ENCODE data around the gene HBG2. TPM values are rescaled to one million over a fixed set of nuclear protein-coding genes. Genes with fewer than 3 reads are reported as not detected.

The HBG2 gene
- total and polyA plus RNA-seq, 10 of the 15 experiments (the other 5 are each of a cell fraction or from before 2014, with no cell fraction given): 1.1 to 8.3 (median 2.9) TPM; not detected in 5

- no TSS peak for BruUV-seq (replicated peaks)
- SMC1A ChIA-PET (ENCODE audit: uncharacterized antibody, unreplicated experiment): interaction anchor here (1.3 kb wide), 1 partner anchor 10 kb away, joined by 4 read pairs; no protein-coding TSS in a partner anchor
- TF ChIP-seq NFYB (IDR thresholded peaks at IDR 0.05; ENCODE audit: insufficient read depth, low read depth, low read length) (no peak), TCF12 (IDR thresholded peaks at IDR 0.05; ENCODE audit: low read depth, low read length) (no peak), ZNF592 (IDR thresholded peaks at IDR 0.05) (no peak), CHD1 (IDR thresholded peaks at IDR 0.05; ENCODE audit: low read depth, low read length) (no peak), ZBTB33 (IDR thresholded peaks at IDR 0.05) (no peak), ZSCAN29 (IDR thresholded peaks at IDR 0.05) (no peak), GABPA (IDR thresholded peaks at IDR 0.05; ENCODE audit: low read depth) (no peak), MEF2B (IDR thresholded peaks at IDR 0.05; ENCODE audit: partially characterized antibody, poor library complexity, severe bottlenecking) (no peak), CEBPZ (IDR thresholded peaks at IDR 0.05; ENCODE audit: low read depth, low read length) (no peak), MXI1 (IDR thresholded peaks at IDR 0.05; ENCODE audit: low read depth, low read length) (no peak), CHD4 (IDR thresholded peaks at IDR 0.05) (no peak), ZNF207 (IDR thresholded peaks at IDR 0.05; ENCODE audit: borderline replicate concordance) (no peak), POLR2AphosphoS2 (IDR thresholded peaks at IDR 0.05; ENCODE audit: low read depth, low read length) (no peak), PKNOX1 (IDR thresholded peaks at IDR 0.05) (no peak), BHLHE40 (IDR thresholded peaks at IDR 0.05; ENCODE audit: borderline replicate concordance in 1 of 2, low read depth in 2 of 2, low read length in 1 of 2) (no peak)
Observed at GRCh38 chr11:5286351-5286750, 31.8 kb upstream of the HBG2 start.

More at GRCh38 chr11:5286351-5286750, 31.8 kb upstream of the HBG2 start:
- ChIA-PET POLR2A (no interaction called here), RAD21 (ENCODE audit: unreplicated experiment) (no interaction called here), CTCF (no interaction called here)
- Histone ChIP-seq H3K9me3 (replicated peaks; ENCODE audit: control insufficient read depth, insufficient read depth, low read length) (no peaks in the 10 kb centered on the region), H3K79me2 (ENCODE audit: control insufficient read depth, insufficient read depth, low read length) (no peaks in the 10 kb centered on the region), H3K27ac (ENCODE audit: control insufficient read depth, insufficient read depth) (no peak overlapping the region), H3K4me1 (ENCODE audit: control insufficient read depth, insufficient read depth, low read length) (no peaks in the 10 kb centered on the region), H3K36me3 (ENCODE audit: control insufficient read depth in 2 of 2, insufficient read depth in 2 of 2, low read length in 1 of 2) (no peaks in the 10 kb centered on the region), H4K20me1 (ENCODE audit: control insufficient read depth, insufficient read depth) (no peaks in the 10 kb centered on the region), H2AFZ (ENCODE audit: control insufficient read depth, low read depth, low read length) (no peak overlapping the region), H3K27me3 (replicated peaks in 1 of 2; ENCODE audit: control insufficient read depth in 2 of 2, insufficient read depth in 2 of 2, low read length in 1 of 2) (no peaks in the 10 kb centered on the region), H3K4me3 (no peak overlapping the region), H3K4me2 (ENCODE audit: control insufficient read depth, insufficient read depth) (no peak overlapping the region), H3K9ac (ENCODE audit: control insufficient read depth, insufficient read depth, low read length) (no peak overlapping the region)
- WGBS (ENCODE audit: insufficient coverage, insufficient replicate concordance, low lambda C conversion rate, missing lambda C conversion rate): 0% methylated on average over 1 of the region's 1 CpG
- intact Hi-C loops (cut with micrococcal nuclease; ENCODE audit: unreplicated experiment) (no loop called here), in situ Hi-C loops (cut with MboI) (no loop called here)
- no peak for FAIRE-seq
- no peak for ATAC-seq
- DNase-seq (ENCODE audit: low read depth, low spot score): no peak

Measured in GM12878 (cell line).